Brain microvascular endothelial cell (primary cell): ENCODE results near the gene NPB.
A peak's percentile ranks its signal among the peaks of the same experiment; 100 is the strongest.

Experiments
- DNase-seq: peaks from one replicate; pipeline ENCODE4 v3.0.0-alpha.2; 2020
- H3K27ac ChIP-seq: fragments of 250-450 bp; sonication (Bioruptor Pico); 2 replicates; pipeline ENCODE4 v1.5.1; 2020; ENCODE audit warnings: mild to moderate bottlenecking, moderate library complexity
- H3K27me3 ChIP-seq: fragments of 250-450 bp; sonication (Bioruptor Pico); replicated peaks from 2 replicates; pipeline ENCODE4 v1.5.1; 2020; ENCODE audit warnings: mild to moderate bottlenecking
- H3K36me3 ChIP-seq: fragments of 250-450 bp; sonication (Bioruptor Pico); replicated peaks from 2 replicates; pipeline ENCODE4 v1.5.1; 2020; ENCODE audit warnings: mild to moderate bottlenecking
- H3K4me3 ChIP-seq: 2 replicates; pipeline ENCODE4 v1.5.1; 2011; ENCODE audit warnings: low read depth, mild to moderate bottlenecking, control low read depth, low read length, moderate library complexity
- CTCF ChIP-seq: IDR thresholded peaks from 2 replicates; pipeline ENCODE4 v1.5.1; 2011; ENCODE audit warnings: low read depth, mild to moderate bottlenecking, moderate library complexity, low read length, control low read depth, inconsistent platforms; ENCODE audit errors: missing control alignments
- in situ Hi-C: cut with HindIII; loops from 2 replicates; pipeline ENCODE4 v1.10.0; 2017; ENCODE audit warnings: low sequenced_read_pairs, low pct_ligation_motif_present

NPB gene

GRCh38 chr17:81934098-81934757, 32.2 kb downstream of the NPB start:
- Histone ChIP-seq H3K36me3 (peaks cover 10% of the 10 kb centered on the region), H3K27me3 (no peaks in the 10 kb centered on the region), H3K4me3 (no peak overlapping the region), H3K27ac (no peak overlapping the region)
- in situ Hi-C loops, result no loop called here
- no peak for DNase-seq
- no peak for TF ChIP-seq CTCF

- in situ Hi-C loops, result no loop called here
- Histone ChIP-seq H3K27me3 (no peaks in the 10 kb centered on the region), H3K27ac (no peak overlapping the region), H3K4me3 (no peak overlapping the region), H3K36me3 (peaks cover 10% of the 10 kb centered on the region)
- no peak for TF ChIP-seq CTCF
- DNase-seq, result no peak
Measured at GRCh38 chr17:81934850-81935708, 33.0 kb downstream of the NPB start.

- no peak overlapping the region for H3K27ac ChIP-seq
- H3K4me3 ChIP-seq, result peak overlapping the region; percentile 35
- no peak for TF ChIP-seq CTCF
Measured at GRCh38 chr17:81935709-81936084, 33.7 kb downstream of the NPB start.

GRCh38 chr17:81939218-81939617, 37.2 kb downstream of the NPB start:
- peaks cover 6% of the 10 kb centered on the region for H3K27me3 ChIP-seq
- no peak for TF ChIP-seq CTCF
- no peak overlapping the region for H3K4me3 ChIP-seq
- H3K36me3 ChIP-seq, result peaks cover 7% of the 10 kb centered on the region
- no peak overlapping the region for H3K27ac ChIP-seq
- in situ Hi-C loops, result no loop called here
- no peak for DNase-seq

More at GRCh38 chr17:81935709-81936084, 33.7 kb downstream of the NPB start:
- in situ Hi-C loops, result no loop called here
- no peak for DNase-seq
- Histone ChIP-seq H3K36me3 (peaks cover 10% of the 10 kb centered on the region), H3K27me3 (no peaks in the 10 kb centered on the region)

- peaks cover 3% of the 10 kb centered on the region for H3K36me3 ChIP-seq
- TF ChIP-seq CTCF, result no peak
- no peak overlapping the region for H3K27ac ChIP-seq
- H3K27me3 ChIP-seq, result peaks cover 6% of the 10 kb centered on the region
- no peak overlapping the region for H3K4me3 ChIP-seq
- in situ Hi-C loops, result no loop called here
- no peak for DNase-seq
Measured at GRCh38 chr17:81939881-81940385, 37.9 kb downstream of the NPB start.
